AG09319 (cell line): ENCODE measurements around the gene TMEM203.

Experiments used
- DNase-seq: peaks from one replicate; pipeline ENCODE4 v3.0.0-alpha.2; 2010; ENCODE audit warnings: low read depth; ENCODE audit errors: extremely low read depth
- TF ChIP-seq, protein P1 (sequence below): IDR thresholded peaks from 2 replicates; pipeline ENCODE4 v1.5.1; 2011; ENCODE audit warnings: low read depth, mild to moderate bottlenecking, inconsistent platforms, low read length, moderate library complexity

TMEM203 gene

DNA sequence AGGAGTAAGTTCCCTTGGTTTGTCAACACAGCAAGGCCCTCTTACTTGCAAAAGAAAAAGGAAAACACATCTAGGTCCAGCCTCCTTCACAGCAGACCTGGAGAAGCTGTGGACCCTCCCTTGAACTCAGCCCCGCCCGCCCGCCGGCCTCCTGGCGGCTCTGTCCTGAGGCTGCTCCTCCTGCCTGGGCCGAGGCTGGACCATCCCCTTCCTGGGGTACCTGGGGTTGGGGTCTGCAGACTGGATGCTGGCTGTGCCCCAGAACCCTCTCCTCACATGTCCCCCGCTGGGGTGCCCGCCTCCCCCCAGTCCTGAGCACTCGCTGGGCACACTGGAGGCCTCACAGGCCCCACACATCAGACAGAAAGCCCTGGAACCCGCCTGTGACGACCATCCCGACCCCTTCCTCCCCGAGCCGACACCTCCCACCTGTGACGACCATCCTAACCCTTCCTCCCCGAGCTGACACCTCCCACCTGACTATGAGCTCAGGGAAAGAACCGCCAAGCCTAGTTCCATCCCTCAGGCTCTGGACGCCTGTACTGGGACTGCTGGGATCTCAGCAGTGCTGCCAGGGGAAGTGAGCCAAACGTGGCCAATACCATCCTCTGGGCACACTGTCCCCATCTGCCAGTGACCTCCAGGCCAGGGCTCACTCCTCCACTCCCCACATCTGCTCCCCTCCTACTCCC, 26.4 kb downstream of the TMEM203 start:
- TF ChIP-seq, protein P1, sequence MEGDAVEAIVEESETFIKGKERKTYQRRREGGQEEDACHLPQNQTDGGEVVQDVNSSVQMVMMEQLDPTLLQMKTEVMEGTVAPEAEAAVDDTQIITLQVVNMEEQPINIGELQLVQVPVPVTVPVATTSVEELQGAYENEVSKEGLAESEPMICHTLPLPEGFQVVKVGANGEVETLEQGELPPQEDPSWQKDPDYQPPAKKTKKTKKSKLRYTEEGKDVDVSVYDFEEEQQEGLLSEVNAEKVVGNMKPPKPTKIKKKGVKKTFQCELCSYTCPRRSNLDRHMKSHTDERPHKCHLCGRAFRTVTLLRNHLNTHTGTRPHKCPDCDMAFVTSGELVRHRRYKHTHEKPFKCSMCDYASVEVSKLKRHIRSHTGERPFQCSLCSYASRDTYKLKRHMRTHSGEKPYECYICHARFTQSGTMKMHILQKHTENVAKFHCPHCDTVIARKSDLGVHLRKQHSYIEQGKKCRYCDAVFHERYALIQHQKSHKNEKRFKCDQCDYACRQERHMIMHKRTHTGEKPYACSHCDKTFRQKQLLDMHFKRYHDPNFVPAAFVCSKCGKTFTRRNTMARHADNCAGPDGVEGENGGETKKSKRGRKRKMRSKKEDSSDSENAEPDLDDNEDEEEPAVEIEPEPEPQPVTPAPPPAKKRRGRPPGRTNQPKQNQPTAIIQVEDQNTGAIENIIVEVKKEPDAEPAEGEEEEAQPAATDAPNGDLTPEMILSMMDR, result no peak
- no peak for DNase-seq

DNA sequence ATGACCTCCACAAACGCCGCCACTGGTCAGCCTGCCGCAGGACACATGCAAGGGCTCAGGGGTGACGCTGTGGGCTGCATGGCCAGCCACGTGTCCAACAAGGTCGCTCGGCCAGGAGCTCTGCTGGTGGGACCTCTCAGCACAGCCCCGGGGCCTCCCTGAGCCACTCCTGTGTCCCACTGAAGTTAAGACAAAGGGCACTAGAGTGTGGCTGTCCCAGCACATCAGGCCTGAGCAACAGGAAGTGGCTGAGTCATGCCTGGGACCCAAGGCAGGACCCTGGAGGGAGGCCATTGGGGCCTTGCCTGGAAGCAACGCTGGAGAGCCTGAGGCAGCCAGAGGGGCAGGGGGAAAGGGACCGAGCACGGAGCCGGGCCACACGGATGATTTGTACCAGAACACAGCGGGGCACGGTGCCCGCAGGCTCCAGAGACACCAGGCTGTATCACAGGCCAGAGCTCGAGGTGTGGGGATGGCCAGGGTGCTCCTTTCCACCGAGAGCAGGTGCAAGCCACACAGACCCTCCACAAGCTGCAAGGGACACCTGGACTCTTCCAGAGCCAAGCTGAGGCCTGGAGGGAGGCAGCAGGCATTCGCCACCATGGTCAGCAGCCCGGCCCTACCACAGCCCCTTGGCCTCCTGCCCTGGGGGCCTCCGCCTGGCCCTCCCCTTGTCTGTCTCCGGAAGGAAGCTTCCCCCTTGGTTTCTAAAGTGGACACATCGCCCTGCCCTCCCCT, 27.1 kb downstream of the TMEM203 start:
- no peak for DNase-seq
- TF ChIP-seq, protein P1, result no peak

DNA sequence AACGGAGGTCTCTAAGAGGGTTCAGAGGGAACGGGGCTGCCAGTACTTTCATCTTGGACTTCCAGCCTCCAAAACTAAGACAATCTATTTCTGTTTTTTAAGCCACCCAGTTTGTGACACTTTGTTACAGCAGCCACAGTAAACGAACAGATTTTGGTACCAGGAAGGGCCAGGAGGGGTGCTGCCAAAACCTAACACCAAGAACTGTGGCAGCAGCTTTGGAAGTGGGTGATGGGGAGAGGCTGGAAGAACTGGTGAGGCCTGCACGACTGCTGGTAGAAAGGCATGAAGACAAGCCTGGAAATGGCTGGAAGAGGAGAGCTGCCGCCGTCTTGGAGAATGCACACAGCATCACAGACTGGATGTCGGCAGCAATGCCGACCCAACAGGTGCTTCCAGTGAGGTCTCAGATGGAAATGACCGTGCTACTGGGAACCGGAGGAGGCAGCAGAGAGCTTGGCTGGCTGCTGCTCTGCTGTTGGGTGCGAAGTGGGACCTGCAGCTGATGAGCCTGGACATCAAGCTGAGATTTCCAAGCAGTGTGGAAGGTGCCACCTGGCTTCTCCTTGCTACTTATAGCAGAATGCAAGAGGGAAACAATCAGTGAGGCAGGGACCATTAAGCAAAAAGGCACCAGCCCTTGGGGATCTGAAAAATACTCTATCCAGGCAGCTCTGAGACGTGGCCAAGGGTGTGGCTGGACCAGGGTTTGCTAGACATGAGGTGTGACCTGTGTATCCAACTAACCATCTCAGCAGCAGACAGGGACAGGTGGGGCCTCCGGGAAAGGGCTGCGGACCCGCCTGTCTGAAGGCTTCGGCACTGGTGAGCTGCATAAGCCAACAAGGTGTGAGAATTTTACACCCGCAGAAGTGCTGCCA, 28.9 kb downstream of the TMEM203 start:
- DNase-seq, result no peak
- TF ChIP-seq, protein P1, result peak; percentile 46

DNA sequence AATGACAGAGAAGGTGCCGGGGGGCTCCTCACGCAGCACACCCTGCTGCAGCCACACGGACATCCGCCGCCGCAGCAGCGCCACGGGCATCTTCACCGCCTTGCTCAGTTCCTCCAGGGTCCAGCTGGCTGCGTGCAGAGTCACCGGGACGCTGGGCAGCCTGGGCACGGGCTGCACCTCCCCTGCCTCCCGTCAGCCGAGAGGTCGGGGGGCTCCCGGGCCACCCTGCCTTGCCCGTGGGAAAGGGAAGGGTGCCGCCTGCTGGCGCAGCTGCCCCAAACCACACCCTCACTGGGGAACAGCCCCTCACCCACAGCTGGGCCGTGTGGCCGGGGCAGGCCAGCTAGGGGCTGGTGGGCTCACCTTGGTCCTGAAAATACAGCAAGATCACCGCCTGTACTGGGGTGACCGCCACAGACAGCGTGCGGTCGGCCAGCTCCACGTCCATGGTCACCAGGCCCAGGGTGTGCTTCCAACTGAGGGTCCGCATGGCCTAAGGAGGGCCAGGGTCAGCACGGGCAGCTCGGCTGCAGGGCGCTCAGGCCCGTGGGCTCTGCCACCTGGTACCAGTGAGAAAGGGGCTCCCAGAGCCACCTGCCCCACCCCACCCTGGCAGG, 30.0 kb downstream of the TMEM203 start:
- no peak for DNase-seq
- TF ChIP-seq, protein P1, result no peak; the same call in none of the 2 replicates

DNA sequence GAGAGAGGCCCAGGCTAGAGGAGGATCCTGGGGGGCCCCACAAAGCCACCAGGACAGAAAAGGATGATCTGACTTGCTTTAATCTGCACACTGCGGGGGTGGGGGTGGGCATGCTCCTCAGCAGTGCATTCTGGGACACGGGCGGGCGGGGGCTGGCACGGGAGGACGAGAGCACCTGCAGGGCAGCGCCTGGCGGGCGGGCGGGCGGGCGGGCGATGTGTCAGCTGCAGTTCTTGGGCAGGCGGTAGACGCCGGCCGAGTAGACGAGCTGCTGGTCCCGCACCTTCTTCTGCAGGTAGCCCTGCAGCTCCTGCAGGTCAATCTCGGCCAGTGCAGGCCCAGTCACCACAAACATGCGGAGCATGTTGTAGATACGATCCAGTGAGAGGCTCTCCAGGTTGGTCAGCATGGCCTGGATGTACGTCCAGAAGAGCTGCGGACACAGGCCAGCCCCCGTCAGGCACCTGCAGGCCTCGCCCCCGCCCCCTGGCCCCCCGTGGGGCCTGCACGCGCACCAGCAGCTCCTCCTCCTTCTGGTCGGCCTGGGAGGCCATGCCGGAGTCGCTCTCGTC, 30.6 kb downstream of the TMEM203 start:
- no peak for DNase-seq
- TF ChIP-seq, protein P1, result no peak

DNA sequence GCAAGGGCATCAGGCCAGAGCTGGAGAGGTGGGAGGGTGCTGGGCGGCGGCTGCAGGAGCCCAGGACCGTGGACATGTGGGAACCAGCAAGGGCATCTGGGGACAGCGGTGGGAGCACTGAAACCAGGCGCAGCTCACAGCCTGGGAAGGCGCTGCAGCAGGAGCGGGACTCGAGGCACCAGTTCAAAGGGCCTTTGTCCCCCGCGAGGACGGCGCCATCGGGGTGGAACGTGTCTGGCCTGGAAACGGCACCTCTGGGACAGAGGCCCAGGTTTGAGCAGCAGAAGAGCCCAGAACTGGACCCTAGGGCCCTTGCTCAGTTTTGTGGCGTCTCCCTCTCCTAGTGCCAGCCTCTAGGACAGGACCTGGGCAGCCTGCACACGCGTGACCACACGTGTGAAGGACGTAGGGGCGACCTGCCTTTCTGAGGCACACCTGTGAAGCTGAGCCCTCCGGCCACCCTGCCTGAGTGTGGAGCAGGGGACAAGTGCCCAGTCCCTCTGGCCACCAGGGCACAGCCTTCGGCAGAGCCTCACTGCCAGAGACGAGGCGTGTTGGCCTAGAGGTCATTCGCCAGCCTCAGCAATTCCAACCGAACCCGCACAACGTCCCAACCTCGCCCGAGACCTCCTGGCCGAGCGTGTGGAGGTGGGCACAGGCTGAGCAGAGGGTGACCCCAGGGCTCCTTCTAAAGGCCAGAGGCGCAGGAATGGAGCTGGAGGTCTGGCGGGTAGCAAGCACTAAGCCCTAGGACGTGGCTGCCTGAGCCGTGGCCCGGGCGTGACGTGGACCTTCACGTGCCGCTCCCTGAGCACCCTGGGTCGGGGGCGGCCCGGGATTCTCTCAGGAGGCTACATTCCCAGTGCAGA, 31.4 kb downstream of the TMEM203 start:
- DNase-seq, result no peak
- TF ChIP-seq, protein P1, result no peak
